ENCODE measurements around the gene PTCSC3. TPM values are rescaled to one million over a fixed set of nuclear protein-coding genes. Genes with fewer than 3 reads are reported as not detected.

PTCSC3 gene
- under 1 TPM; 0.19 to 0.96 (median 0.39) TPM for polyA plus RNA-seq (ENCODE audit: insufficient read length in 4 of 4)

DNA sequence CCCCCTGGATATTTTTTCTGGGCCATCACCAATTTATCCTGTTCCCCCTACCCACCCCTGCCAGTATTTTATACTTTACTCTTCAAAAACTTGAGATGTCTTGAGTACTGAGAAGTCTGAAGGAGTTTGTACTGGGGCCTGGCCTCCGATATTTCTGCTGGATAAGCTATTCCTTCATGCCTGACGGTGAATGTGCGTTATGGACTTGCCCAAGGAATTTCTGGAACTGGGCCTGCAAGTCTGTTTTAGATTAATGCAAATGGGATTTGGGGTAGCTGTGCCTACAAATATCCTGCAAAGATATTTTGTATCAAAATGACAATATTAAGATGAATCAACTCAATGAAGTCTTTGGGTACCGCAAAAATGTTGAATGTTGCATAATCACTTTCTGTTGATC is at the start of gene PTCSC3:
PTCSC3 (minus strand) TSS at position 199 of the 400 bp plus-strand sequence.
- DNase-seq (ENCODE audit: low read depth in 4 of 4, low spot score in 2 of 4) = no peak

DNA sequence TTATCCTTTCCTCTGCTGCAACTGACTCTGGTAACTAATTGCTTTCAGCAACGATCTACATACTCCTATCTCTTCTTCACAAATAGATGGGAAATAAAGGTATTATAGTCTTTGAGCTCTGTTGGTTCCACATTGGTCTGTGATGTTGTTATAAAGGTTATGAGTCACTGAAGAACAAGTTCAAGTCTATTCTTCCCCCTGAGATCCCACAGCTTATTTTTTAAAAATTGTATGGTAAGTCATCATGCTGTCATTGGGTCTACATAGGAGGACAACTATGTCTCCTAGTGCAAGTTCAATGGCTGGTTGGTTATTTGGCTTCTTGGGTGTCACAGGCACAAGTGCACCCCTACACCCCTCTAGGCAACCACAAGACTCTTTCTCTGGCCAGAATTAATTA is 49.6 kb upstream of the PTCSC3 start:
- no peak for DNase-seq (ENCODE audit: low read depth in 4 of 4, low spot score in 2 of 4)

DNA sequence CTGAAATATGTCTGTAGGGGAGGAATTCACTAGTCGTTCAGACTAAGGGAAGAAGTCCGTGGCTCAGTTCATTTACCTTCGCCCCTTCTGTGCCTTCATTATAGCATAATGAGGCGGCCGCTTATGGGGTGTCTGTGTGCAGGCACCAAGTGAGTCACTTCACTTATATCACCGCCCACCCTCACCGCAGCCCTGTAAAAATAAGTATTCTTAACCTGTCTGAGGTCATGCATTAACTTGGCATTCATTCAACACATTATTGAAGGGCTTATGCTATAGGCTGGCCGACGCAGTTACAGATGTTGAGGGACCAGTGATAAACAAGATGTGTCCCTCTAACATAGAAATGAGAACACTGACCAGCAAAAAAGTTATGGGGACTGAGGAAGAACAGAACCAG is 47.7 kb upstream of the PTCSC3 start:
- no peak for DNase-seq (ENCODE audit: low read depth in 4 of 4, low spot score in 2 of 4)

DNA sequence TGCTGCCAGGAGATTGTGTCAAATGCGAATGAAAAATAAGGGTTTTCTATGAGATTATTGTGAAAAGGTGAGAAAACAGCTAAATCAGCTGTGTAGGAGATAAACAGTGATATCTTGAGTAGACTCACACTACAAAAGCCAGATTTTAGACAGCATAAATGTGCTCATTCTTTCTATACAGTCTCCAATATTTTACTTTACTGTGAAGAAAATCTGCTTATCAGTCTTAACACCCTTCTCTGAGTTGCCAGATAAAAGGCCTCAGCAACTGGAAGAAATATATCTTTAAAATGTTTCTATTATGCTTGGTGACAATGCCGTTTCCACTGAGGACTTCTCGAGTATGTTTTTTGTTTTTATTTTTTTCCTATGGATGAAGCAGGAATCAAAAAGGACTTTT is 47.0 kb upstream of the PTCSC3 start:
- no peak for DNase-seq (ENCODE audit: low read depth in 4 of 4, low spot score in 2 of 4)

DNA sequence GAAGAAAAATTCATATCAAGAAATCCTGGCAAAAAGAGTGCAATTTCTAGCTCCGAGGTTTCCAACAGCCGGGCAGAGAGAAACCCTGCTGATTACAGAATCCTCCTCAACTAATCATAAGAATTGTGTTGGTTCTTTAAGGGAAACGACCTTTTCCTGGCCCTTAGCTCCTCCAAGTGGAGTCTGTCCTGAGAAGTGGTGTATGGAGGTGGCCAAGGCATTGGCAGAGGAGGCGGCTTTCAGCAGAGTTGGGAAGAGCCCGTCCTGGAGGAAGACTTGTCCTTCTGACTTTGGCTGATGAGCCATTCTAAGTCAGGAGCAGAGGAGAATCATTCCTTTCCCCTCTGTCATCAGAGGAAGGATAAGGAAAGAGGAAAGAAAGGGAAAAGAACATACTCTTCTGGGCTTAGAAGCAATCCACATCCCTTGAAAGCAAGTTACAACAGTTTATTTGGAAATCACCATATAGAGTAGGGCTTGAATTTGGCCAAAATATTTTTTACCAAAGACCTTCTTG is 46.5 kb upstream of the PTCSC3 start:
- no peak for DNase-seq (ENCODE audit: low read depth in 4 of 4, low spot score in 2 of 4)

DNA sequence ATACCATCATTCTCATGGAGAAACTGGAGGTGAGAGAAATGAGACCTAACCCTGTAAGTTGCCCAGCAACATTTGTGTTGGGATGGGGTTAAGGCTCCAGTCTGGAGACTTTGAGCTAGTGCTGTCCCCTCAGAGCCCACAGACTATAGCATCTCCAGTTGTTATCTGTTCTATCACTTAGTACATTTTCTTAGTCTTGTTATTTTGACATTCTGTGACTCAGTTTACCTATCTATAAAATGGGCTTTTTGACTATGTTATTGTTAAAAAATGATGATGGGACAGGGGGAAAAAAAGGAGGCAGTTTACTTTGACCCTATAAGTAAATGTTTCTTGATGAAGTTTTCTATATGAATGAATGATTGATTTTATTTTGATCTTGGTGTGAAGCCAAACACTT is 45.8 kb upstream of the PTCSC3 start:
- no peak for DNase-seq (ENCODE audit: low read depth in 4 of 4, low spot score in 2 of 4)

DNA sequence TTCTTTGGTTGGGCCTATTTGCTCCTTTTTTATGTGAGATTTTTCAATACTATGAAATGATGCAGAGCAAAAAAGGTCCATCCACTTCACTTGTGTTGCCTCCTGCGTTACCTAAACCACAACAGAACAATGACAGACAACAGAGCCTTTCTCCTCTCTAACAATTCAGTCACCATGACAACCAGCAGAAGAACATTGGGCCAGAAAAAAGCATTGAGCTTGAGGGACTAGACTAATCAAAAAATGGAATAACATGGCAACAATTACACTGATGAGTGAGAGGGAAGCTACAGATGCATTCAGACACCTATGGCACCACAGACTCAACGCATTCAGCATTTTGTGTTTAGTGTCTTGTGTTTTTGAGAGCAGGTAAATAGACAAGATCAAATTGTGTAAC is 44.6 kb upstream of the PTCSC3 start:
- DNase-seq (ENCODE audit: low read depth in 4 of 4, low spot score in 2 of 4) = no peak

DNA sequence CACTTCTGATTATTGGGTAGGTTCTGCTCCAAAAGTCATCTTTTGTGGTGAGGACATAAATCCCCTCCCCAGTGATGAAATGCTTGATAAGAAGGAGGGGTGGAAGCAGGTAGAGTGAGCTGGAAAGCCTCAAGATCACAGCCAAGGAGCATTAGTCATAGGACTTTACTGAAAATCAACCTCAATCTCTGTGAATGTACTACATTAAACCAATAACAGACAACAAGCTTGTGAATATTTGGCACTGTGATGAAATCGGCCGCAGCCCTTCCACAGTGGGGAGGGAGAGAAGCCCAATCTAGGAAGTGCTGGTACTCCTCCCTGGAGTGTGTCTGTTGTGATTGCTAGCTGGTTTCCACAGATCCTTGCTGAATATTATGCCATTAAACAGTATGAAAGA is 41.2 kb upstream of the PTCSC3 start:
- no peak for DNase-seq (ENCODE audit: low read depth in 4 of 4, low spot score in 2 of 4)

DNA sequence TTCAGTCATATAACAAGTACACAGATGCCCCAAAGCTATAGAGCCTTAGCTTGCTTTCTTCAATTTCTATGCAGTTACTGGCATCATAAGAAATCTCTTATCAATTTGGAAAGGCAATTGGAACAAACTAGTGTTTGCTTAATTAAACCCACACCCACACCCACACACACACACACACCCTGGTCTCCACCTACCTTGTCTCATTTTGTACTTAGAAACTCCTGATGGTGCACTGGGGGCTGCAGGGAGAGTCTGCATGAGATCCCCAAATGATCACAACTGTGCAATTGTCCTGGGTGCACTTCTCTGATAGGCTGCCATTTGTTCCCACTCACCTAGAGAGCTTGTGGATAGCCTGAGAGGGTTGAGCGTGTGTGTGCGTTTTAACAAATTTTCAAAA is 40.5 kb upstream of the PTCSC3 start:
- DNase-seq (ENCODE audit: low read depth in 4 of 4, low spot score in 2 of 4) = no peak

DNA sequence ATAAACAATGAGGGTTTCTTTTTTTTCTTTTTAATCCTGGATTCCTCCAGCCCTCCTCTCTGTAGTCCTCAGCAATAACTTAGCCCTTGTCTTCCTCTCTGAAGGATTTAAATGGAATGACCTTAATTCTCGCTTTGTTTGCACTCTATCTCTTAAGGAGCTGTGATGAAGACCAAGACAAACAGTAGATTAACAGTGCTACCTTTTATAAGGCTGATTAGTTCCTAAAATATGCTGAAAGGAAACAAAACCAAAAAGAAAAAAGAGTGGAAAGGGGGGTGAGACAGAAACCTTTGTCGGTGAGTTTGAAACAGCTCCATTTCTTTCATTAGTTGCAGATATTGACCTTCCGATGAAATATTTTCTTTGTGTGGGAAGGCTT is 38.7 kb upstream of the PTCSC3 start:
- DNase-seq (ENCODE audit: low read depth in 4 of 4, low spot score in 2 of 4) = no peak

DNA sequence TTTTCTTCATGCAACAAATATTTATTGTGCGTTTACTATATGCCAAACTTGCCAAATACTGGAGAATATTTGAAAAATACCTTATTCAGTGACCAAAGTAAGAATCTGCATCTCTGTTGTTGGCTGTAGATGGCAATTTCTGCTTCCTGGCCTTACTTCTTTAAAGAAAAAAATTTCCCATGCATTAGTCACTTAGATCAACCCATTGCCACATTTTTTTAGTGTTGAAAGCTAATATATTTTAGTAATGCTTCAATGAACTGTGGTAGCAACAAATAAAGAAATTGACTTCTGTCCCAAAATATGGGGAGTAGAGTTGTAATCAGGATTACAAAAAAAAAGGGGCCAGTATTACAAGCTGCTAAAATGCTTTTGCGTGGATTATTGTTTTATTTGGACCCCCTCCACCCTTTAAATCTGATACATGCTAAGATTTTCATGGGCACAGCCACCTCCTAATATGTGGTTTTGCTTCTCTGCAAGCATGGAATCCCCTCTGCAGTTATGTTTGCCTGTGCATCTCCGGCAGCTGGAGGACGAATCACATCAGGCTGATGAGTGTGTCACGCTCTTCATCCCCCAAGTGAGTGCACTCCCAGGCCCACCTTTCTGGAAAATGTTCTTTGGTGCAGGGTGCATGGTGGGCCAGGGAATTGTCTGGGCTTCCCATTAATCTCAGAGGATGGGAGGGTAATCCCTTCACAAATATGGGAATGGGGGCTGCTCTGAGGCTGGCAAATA is 38.1 kb upstream of the PTCSC3 start:
- no peak for DNase-seq (ENCODE audit: low read depth in 4 of 4, low spot score in 2 of 4)

DNA sequence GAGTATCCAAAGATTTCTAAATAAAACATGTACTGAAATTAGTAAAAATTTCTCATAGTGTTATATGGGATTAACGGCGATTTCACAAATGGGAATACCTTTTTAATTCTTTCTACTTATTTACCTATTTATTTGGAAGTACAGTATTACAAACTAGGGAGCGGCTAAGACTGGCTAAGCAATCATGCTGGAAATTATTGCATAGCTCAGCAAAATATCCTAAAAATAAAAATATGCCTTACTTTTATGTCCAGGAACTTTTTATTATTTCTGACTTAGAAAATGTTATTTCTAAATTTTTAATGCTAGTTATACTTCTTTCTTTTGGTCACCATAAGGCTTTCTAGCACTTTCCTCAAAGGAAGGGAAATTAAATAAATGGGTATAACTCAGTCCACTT is 36.5 kb upstream of the PTCSC3 start:
- no peak for DNase-seq (ENCODE audit: low read depth in 4 of 4, low spot score in 2 of 4)

DNA sequence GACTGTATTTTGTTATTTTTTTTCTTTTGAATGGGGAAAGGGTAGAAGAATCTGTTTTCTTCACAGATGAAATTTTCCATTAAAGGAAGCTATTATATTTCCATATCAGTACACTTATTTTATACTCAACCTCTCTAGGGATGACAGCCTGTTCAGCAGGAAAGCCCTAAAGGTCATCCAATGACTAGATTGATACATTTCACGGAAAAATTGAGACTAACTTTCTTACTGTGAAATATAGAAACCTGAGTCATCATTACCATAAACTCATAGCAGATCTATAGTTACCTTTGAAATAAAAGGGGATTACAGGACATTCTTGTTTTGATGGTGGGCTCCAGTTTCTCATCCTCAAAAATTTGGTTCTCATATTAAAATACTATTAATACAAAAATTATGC is 36.1 kb upstream of the PTCSC3 start:
- no peak for DNase-seq (ENCODE audit: low read depth in 4 of 4, low spot score in 2 of 4)

DNA sequence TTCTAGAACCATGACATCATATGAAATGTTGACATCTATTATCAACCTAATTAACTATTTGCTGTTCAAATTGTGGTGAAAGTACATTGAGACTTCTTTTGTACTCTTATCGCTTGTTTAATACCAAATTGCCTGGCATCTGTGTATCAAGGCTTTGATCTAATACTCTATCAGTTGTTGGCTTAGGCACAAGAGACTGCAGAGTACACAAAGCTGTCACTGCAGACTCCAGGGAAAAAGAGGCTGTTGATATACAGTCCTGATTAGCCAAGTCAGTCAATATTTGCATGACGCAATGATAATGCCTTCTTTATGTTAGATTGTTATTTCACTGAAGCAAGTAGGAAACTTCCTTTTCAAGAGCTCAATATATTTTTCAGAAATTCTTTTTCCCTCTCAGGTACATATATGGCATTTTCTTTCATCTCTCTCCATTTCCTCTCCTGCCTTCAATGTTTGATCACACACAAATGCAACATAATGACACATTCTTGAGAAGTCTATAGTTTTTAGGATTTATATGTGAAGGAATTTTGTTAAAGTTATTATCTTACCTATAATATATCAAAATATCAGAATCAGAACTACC is 32.3 kb upstream of the PTCSC3 start:
- no peak for DNase-seq (ENCODE audit: low read depth in 4 of 4, low spot score in 2 of 4)

DNA sequence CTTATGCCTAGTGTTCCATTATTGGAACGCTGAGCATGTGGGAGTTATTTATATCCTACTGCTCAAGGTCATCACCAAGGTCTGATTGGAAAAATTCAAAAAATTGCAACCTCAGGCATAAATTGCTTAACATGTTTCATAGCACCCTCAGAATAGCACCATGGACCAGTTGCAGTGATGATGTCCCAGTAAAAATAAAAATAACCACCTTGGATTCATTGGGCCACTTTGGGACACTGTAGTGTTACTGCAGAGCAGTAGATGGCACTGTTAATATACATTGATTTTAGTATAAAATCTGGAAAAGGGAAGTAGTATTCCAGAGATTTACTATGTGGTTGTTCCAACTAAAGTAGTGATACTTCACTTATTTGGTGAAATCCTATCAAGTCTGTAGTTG is 31.0 kb upstream of the PTCSC3 start:
- DNase-seq (ENCODE audit: low read depth in 4 of 4, low spot score in 2 of 4) = no peak

DNA sequence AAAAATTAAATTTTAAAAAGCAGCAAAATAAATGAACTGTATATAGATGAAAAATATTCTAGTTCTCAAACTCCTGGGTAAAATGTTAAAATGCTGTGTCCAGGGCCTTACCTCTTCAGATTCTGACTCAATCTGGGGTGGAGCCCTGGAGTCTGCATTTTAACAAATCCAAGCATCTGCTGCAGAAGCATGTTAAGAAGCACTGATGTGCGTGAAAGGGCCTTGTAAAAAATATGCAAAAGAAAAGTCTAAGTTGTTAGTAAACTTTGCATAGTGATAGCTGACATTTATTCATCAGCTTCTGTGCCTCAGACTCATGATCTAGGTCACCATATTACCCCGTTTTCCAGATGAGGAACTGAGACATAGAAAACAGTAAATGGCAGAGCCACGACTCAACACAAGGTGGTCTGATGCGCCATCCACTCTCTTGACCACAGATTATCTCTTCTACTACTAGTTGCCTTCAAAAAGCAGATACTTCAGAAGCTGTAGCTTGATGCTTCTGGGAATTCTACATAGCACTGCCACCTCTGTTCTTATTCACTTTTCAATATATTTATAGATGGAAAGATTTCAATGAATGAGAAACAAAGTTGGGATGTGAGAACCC is 28.0 kb upstream of the PTCSC3 start:
- no peak for DNase-seq (ENCODE audit: low read depth in 4 of 4, low spot score in 2 of 4)

DNA sequence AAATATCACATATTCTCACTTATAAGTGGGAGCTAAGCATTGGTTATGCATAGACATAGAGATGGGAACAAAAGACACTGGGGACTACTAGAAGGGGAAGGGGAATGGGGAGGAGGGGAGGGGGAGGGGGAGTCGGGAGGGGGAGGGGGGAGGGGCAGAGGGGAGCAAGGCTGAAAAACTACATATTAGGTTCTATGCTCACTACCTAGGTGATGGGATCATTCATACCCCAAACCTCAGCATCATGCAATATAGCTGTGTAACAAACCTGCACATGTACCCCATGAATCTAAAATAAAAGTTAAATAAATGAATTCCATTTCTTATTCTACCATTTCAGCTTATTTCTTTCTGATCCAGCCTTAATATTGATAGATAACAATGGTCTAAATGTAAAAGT is 21.9 kb upstream of the PTCSC3 start:
- DNase-seq (ENCODE audit: low read depth in 4 of 4, low spot score in 2 of 4) = no peak

DNA sequence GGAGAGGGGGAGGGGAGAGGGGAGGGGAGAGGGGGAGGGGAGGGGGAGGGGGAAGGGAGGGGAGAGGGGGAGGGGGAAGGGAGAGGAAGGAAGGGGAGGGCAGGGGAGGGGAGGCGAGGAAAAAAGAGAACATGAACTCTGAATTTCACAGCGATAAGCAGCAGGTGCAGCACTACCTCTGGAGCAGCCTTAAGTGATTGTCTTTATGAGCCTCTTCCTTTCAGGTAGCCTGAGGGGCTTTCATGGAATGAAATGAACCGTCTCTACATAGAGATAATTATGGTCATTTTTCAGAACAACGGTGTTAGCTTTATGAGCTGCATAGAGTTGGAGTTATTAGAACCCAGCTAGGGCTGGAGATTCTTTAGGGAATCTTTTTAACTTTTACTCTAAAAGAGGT is 18.1 kb upstream of the PTCSC3 start:
- DNase-seq (ENCODE audit: low read depth in 4 of 4, low spot score in 2 of 4) = no peak

DNA sequence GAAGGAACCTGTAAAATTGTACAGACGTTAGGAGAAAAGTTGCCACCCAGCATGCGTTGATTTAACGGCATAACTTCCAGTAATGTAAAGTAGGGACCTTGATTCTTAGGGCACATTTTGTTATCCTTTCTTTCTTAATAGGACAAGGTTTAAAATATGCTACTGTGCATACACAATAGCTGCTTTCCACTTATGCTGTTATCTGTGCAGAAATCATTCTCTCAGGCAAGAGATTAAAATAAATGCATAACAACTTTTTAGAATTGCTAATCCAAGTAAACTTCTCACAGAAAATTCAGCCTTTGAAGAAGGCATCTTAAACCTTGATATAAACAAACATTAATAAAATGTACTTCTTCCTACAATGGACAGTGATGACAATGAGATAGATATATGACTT is 16.0 kb upstream of the PTCSC3 start:
- no peak for DNase-seq (ENCODE audit: low read depth in 4 of 4, low spot score in 2 of 4)

DNA sequence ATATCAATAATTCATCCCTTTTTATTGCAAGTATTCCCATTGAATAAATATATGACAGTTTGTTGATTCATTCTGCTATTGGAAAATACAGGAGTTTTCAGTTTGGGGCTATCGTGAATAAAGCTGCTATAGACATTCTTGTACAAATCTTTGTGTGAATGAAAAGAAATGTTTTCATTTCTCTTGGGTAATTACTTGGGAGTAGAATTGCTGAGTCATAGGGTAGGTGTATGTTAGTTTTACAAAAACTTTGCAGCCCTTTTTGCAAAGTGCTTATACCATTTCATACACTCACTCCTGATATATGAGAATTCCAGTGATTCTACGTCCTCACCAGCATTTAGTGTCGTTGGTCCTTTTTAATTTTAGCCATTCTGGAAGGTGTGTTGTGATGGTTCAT is 6.9 kb upstream of the PTCSC3 start:
- no peak for DNase-seq (ENCODE audit: low read depth in 4 of 4, low spot score in 2 of 4)

DNA sequence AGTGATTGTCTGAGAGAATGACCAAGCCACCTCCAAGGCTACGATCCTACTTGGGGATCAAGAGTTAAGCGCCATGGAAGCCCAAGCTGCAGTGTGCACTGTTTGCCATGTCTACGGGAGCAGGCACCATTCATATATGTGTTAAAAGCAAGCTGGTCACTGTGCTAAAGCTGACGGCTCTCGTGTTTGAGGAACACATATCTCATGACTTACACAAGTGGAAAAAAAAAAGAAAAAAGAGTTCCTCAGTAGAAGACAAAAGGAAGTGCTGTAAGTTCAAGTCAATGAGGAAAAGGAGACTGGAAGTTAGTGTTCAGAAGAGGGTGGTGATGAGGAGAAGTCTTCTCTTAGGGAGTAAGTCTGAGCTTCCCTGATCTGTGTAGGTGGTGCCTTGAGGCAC is 4.9 kb upstream of the PTCSC3 start:
- DNase-seq (ENCODE audit: low read depth in 4 of 4, low spot score in 2 of 4) = no peak

DNA sequence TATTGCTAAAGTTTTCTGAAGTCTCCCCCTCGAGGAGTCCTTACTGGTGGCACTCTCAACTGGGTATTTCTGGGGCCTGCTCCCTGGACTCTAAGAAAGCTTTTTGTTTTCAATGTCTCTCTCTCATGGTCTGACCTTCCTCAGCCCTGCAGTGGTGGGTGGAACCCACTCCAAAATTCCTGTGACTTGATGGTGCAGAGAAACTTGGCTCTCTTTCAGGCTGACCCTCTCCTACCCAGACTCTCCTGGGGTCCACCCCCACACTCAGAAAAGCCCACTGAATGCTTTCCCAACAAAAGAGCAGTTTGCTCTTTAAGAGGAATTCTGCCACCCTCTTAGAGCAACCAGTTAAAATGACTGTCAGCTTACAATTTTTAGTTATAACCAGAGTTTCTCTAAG is 967 bp upstream of the PTCSC3 start:
- no peak for DNase-seq (ENCODE audit: low read depth in 4 of 4, low spot score in 2 of 4)

Measured in left renal cortex interstitium (tissue), 4 donors.